Measurements from ENCODE around the gene C2orf15.
"Not testable (repeated sequence)": the region's sequence is repeated elsewhere in the genome, so short reads cannot be mapped to it uniquely, and the experiment has no call there.

Gene C2orf15

GRCh38 chr2:99169534-99169933 is 28.0 kb downstream of the C2orf15 start:
- TF ChIP-seq POLR2A (IDR thresholded peaks at IDR 0.05; ENCODE audit: low read depth, low read length) = no peak
- no peak for TF ChIP-seq POLR2AphosphoS5 (IDR thresholded peaks at IDR 0.05; ENCODE audit: low read depth, low read length)
- no peak for TF ChIP-seq TAF1 (IDR thresholded peaks at IDR 0.05; ENCODE audit: borderline replicate concordance, low read depth, low read length)
- FAIRE-seq (no peak), DNase-seq (ENCODE audit: insufficient read length) (no peak)

DNA sequence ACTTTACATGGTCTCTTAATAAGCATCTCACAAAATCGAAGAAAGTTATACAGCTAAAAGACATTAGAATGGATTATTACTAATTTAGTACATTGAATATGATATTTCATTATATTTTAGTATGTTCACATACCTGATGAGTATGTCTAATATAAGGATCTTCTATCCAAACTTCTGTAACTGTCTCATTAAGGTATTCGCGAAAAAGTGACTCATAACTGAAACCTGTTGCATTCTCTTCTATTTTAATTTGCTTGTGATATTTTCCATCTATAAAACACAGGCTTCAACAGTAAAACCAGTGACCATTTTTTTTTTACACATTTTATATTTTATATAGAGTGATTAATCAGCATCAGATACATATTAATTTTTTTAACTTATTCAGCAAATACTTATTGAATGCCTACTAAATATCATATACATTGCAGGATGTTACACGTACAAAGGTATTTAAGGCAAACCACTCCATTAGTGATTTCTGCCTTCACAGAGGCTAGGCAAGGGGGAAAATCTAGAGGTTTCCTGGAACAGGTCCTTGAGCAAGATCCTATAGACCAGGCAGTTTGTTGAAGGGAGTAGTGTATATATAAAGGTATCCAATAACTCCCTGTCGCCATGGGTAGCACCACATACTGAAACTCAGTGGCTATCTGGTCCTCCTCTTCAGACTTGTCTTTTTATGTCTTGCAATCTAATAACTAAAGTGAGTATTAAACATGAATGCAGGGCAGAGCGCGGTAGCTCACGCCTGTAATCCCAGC is 30.1 kb downstream of the C2orf15 start:
- FAIRE-seq = no peak
- TF ChIP-seq POLR2AphosphoS5 (IDR thresholded peaks at IDR 0.05; ENCODE audit: low read depth, low read length) (no peak), TAF1 (IDR thresholded peaks at IDR 0.05; ENCODE audit: borderline replicate concordance, low read depth, low read length) (no peak), POLR2A (IDR thresholded peaks at IDR 0.05; ENCODE audit: low read depth, low read length) (no peak)
- DNase-seq (ENCODE audit: insufficient read length) = no peak

DNA sequence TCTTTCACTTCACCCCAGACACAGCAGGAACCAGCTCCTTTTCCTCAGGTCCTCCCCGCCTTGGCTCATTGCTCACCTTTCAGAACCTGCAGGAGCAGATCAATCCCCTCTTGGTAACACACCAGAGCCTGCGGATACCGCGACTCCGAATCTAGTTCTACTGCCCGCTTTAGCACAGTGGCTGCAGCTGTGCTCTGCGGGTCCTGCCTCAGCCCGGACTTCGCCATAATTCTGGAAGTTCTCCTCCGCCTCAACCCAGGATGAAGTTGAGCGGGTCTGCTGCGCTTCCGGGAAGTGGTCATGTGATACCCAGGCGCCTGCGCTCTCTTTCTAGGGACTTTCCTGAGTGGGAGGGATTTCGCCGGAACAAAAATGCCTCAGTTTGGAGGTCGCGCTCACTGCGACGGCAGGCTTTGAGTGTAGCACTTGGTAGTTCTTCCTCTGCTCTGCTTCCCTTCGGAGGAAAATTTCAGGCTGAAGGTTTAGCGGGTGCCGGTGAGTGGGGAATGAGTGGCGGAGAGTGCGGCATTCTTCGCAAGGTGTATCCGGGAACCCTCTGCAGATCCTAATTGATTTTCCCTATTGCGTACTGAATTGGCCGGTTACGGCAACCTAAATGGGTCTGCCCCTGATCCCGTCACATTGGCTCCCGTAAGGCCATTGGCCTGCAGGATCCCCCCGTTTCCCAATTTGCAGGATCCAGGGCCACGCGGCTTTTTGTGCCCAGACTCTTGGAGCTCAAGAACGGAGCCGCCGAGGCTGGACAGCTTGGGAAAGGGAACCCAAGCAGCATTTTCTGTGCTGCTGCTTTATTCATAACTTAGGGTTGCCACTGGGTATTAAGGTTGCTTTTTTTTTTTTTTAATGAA is 39.5 kb downstream of the C2orf15 start, which contains the start of the genes MITD1 and MRPL30:
TSS of gene MITD1 (minus strand) at position 304 of the 869 bp plus-strand sequence. CDS start at position 227, 77 bp downstream.
TSS of gene MRPL30 (plus strand) at position 430 of the 869 bp plus-strand sequence. CDS start 5,020 bp downstream, outside the sequence.
- TF ChIP-seq POLR2A (IDR thresholded peaks at IDR 0.05; ENCODE audit: low read depth, low read length) = peak; percentile 95
- peak; percentile 94 for TF ChIP-seq POLR2AphosphoS5 (IDR thresholded peaks at IDR 0.05; ENCODE audit: low read depth, low read length)
- TF ChIP-seq TAF1 (IDR thresholded peaks at IDR 0.05; ENCODE audit: borderline replicate concordance, low read depth, low read length) = peak; percentile 97

GRCh38 chr2:99181624-99182000 is 40.1 kb downstream of the C2orf15 start:
- TF ChIP-seq TAF1 (IDR thresholded peaks at IDR 0.05; ENCODE audit: borderline replicate concordance, low read depth, low read length) (no peak), POLR2AphosphoS5 (IDR thresholded peaks at IDR 0.05; ENCODE audit: low read depth, low read length) (no peak), POLR2A (IDR thresholded peaks at IDR 0.05; ENCODE audit: low read depth, low read length) (no peak)
- FAIRE-seq (no peak), DNase-seq (ENCODE audit: insufficient read length) (no peak)

More for the DNA sequence above, 39.5 kb downstream of the C2orf15 start, which contains the start of the genes MITD1 and MRPL30:
- FAIRE-seq = peak; percentile 95
- peak; percentile 59 for DNase-seq (ENCODE audit: insufficient read length)

DNA sequence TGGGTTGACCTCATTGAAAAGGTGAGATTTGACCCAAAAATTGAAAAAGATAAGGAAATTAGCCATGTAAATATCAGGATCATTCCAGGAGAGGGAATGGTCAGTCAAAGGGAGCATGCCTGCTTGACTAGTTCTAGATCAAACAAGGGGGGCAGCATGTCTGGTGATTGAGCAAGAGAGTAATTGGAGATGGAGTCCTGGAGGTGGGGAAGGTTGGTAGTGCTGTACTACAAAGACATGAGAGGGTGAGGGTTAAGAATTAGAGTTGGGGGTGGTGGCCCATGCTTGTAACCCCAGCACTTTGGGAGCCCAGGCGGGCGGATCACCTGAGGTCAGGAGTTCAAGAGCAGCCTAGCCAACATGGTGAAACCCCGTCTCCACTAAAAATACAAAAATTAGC is 41.5 kb downstream of the C2orf15 start:
- TF ChIP-seq POLR2A (IDR thresholded peaks at IDR 0.05; ENCODE audit: low read depth, low read length) (no peak), TAF1 (IDR thresholded peaks at IDR 0.05; ENCODE audit: borderline replicate concordance, low read depth, low read length) (no peak), POLR2AphosphoS5 (IDR thresholded peaks at IDR 0.05; ENCODE audit: low read depth, low read length) (no peak)
- DNase-seq (ENCODE audit: insufficient read length) (no peak), FAIRE-seq (no peak)

- TF ChIP-seq TAF1 (IDR thresholded peaks at IDR 0.05; ENCODE audit: borderline replicate concordance, low read depth, low read length) = no peak
- no peak for TF ChIP-seq POLR2AphosphoS5 (IDR thresholded peaks at IDR 0.05; ENCODE audit: low read depth, low read length)
- no peak for TF ChIP-seq POLR2A (IDR thresholded peaks at IDR 0.05; ENCODE audit: low read depth, low read length)
- DNase-seq (ENCODE audit: insufficient read length) (no peak), FAIRE-seq (no peak)
Observed at GRCh38 chr2:99184811-99185210, 43.3 kb downstream of the C2orf15 start.

- DNase-seq (ENCODE audit: insufficient read length) (no peak), FAIRE-seq (no peak)
- TF ChIP-seq POLR2A (IDR thresholded peaks at IDR 0.05; ENCODE audit: low read depth, low read length) (no peak), POLR2AphosphoS5 (IDR thresholded peaks at IDR 0.05; ENCODE audit: low read depth, low read length) (no peak), TAF1 (IDR thresholded peaks at IDR 0.05; ENCODE audit: borderline replicate concordance, low read depth, low read length) (no peak)
Observed at GRCh38 chr2:99187011-99187410, 45.5 kb downstream of the C2orf15 start.

- FAIRE-seq (no peak), DNase-seq (ENCODE audit: insufficient read length) (no peak)
Observed at GRCh38 chr2:99188357-99188756, 46.9 kb downstream of the C2orf15 start.

DNA sequence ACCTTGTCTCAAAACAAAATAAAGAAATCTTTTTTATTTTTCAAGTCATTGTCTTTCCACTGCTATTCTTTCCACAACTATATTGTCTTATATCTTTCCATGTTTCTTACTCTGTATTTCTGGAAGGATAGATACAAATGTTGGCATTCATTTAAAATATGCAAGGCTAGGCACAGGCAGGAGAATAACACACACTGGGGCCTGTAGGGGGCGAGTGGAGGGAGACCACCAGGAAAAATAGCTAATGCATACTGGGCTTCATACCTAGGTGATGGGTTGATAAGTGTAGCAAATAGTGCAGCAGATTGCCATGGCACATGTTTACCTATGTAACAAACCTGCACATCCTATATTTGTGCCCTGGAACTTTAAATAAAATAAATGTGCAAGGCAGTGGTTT is 49.0 kb downstream of the C2orf15 start:
- TF ChIP-seq POLR2A (IDR thresholded peaks at IDR 0.05; ENCODE audit: low read depth, low read length) (no peak), TAF1 (IDR thresholded peaks at IDR 0.05; ENCODE audit: borderline replicate concordance, low read depth, low read length) (no peak), POLR2AphosphoS5 (IDR thresholded peaks at IDR 0.05; ENCODE audit: low read depth, low read length) (no peak)
- DNase-seq (ENCODE audit: insufficient read length) (no peak), FAIRE-seq (no peak)

More at GRCh38 chr2:99188357-99188756, 46.9 kb downstream of the C2orf15 start:
- TF ChIP-seq TAF1 (IDR thresholded peaks at IDR 0.05; ENCODE audit: borderline replicate concordance, low read depth, low read length) (no peak), POLR2AphosphoS5 (IDR thresholded peaks at IDR 0.05; ENCODE audit: low read depth, low read length) (no peak), POLR2A (IDR thresholded peaks at IDR 0.05; ENCODE audit: low read depth, low read length) (no peak)

DNA sequence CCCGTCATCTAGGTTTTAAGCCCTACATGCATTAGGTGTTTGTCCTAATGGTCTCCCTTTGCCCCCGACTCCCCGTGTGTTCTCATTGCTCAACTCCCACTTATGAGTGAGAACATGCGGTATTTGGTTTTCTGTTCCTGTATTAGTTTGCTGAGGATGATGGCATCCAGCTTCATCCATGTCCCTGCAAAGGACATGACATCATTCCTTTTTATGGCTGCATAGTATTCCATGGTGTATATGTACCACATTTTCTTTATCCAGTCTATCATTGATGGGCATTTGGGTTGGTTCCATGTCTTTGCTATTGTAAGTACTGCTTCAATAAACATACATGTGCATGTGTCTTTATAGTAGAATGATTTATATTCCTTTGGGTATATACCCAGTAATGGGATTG is 50.9 kb downstream of the C2orf15 start:
- not testable (repeated sequence) for DNase-seq (ENCODE audit: insufficient read length); FAIRE-seq

DNA sequence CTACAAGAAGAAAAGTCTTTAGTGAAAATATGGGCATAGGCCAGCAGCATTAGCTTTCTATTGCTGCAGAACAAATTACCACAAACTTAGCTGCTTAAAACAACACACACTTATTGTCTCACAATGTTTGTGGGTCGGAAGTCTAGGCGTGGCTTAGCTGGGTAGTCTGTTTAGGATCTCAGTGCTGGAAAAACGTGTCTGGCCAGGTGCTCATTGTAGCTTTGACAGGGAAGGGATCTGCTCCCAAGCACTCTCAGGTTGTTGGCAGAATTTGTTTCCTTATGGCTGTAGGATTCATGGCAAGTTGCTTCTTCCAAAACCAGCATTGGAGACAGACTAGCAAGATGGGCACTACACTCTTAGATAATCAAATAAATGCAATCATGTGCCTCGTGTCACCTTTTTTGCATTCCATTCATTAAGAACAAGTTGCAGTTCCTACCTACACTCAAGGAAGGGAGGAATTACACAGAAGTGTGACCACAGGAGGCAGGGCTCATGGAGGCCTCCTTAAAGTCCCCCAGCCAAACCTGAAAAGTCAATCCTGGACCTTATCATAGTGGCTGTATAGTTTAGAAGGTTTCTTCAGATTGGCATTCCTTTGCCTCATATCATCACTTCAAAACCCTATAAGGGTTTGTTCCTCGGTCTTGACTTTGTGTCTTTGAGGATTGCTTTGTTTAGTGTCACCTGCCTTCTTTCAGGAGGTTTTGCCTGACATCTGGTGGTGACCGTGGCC is 56.8 kb downstream of the C2orf15 start:
- no peak for FAIRE-seq
- DNase-seq (ENCODE audit: insufficient read length) = no peak
- TF ChIP-seq POLR2AphosphoS5 (IDR thresholded peaks at IDR 0.05; ENCODE audit: low read depth, low read length) (no peak), TAF1 (IDR thresholded peaks at IDR 0.05; ENCODE audit: borderline replicate concordance, low read depth, low read length) (no peak), POLR2A (IDR thresholded peaks at IDR 0.05; ENCODE audit: low read depth, low read length) (0 out of 2 replicates have a peak, but pooled peaks have one; percentile 21)
